Measurements from ENCODE around the gene STAT6. TPM values are rescaled to one million over a fixed set of nuclear protein-coding genes. Genes with fewer than 3 reads are reported as not detected.

The STAT6 gene
- total RNA-seq, 1 experiment from 2014 or later: 52.3 TPM

GRCh38 chr12:57087010-57087690, 24.0 kb downstream of the STAT6 start:
- POLR2A ChIA-PET: interaction anchor here (0.6 kb wide), 1 partner anchor 8 kb away, joined by 3 read pairs; no protein-coding TSS in a partner anchor
- DNase-seq (ENCODE audit: low read depth, low spot score) (no peak), ATAC-seq (peak; percentile 74)
- Histone ChIP-seq H3K9me3 (ENCODE audit: control insufficient read depth, insufficient read depth, low read depth, low read length) (no peaks in the 10 kb centered on the region), H3K27me3 (ENCODE audit: control insufficient read depth, insufficient read depth, low read length) (no peaks in the 10 kb centered on the region), H3K4me3 (ENCODE audit: low read depth in 2 of 2, low read length in 2 of 2) (peak overlapping the region; percentile 88 to 91), H3K4me1 (ENCODE audit: control insufficient read depth, insufficient read depth, low read length) (peaks cover 19% of the 10 kb centered on the region), H3K27ac (ENCODE audit: low read length) (peak overlapping the region; percentile 90), H3K36me3 (ENCODE audit: control insufficient read depth, insufficient read depth, low read length) (peaks cover 5% of the 10 kb centered on the region; the same call in 1 of the 2 replicates)
- in situ Hi-C loops (cut with HindIII; ENCODE audit: low pct_unique_long_range_greater_than_20kb, low sequenced_read_pairs): no loop called here
- no peak for TF ChIP-seq TCF7L2 (IDR thresholded peaks at IDR 0.05; ENCODE audit: low read depth, low read length)
- TF ChIP-seq SIN3A (IDR thresholded peaks at IDR 0.05; ENCODE audit: borderline replicate concordance, insufficient read depth, low read depth, low read length): 0 out of 2 replicates have a peak, but pooled peaks have one; percentile 19
- CTCF ChIA-PET: interaction anchor here (0.5 to 1.8 kb wide), 3 partner anchors 22 to 441 kb away, joined by 3 to 7 read pairs (median 3); partner anchors contain the start of genes ATP5F1B and STAT6
- no TSS peak for BruUV-seq (replicated peaks)
- intact Hi-C loops (cut with micrococcal nuclease; ENCODE audit: unreplicated experiment): no loop called here

- ChIA-PET POLR2A (no interaction called here), CTCF (interaction anchor here (0.7 kb wide), 1 partner anchor 441 kb away, joined by 3 read pairs; the partner anchor contains the start of gene ATP5F1B)
- in situ Hi-C loops (cut with HindIII; ENCODE audit: low pct_unique_long_range_greater_than_20kb, low sequenced_read_pairs) (no loop called here), intact Hi-C loops (cut with micrococcal nuclease; ENCODE audit: unreplicated experiment) (no loop called here)
- Histone ChIP-seq H3K27me3 (ENCODE audit: control insufficient read depth, insufficient read depth, low read length) (no peaks in the 10 kb centered on the region), H3K9me3 (ENCODE audit: control insufficient read depth, insufficient read depth, low read depth, low read length) (no peaks in the 10 kb centered on the region), H3K36me3 (ENCODE audit: control insufficient read depth, insufficient read depth, low read length) (peaks cover 5% of the 10 kb centered on the region; the same call in 1 of the 2 replicates), H3K27ac (ENCODE audit: low read length) (peak overlapping the region; percentile 90), H3K4me3 (ENCODE audit: low read depth in 2 of 2, low read length in 2 of 2) (peak overlapping the region; percentile 88 to 91), H3K4me1 (ENCODE audit: control insufficient read depth, insufficient read depth, low read length) (peaks cover 19% of the 10 kb centered on the region)
- TF ChIP-seq SIN3A (IDR thresholded peaks at IDR 0.05; ENCODE audit: borderline replicate concordance, insufficient read depth, low read depth, low read length) (no peak), CTCF (IDR thresholded peaks at IDR 0.05) (peak; percentile 77), POLR2AphosphoS5 (IDR thresholded peaks at IDR 0.05; ENCODE audit: low read depth, low read length) (no peak)
- no peak for DNase-seq (ENCODE audit: low read depth, low spot score)
- no peak for ATAC-seq
- no TSS peak for BruUV-seq (replicated peaks)
Measured at GRCh38 chr12:57086493-57087009, 24.6 kb downstream of the STAT6 start.

GRCh38 chr12:57085999-57086492, 25.1 kb downstream of the STAT6 start:
- ChIA-PET POLR2A (no interaction called here), CTCF (no interaction called here)
- in situ Hi-C loops (cut with HindIII; ENCODE audit: low pct_unique_long_range_greater_than_20kb, low sequenced_read_pairs) (no loop called here), intact Hi-C loops (cut with micrococcal nuclease; ENCODE audit: unreplicated experiment) (no loop called here)
- Histone ChIP-seq H3K9me3 (ENCODE audit: control insufficient read depth, insufficient read depth, low read depth, low read length) (no peaks in the 10 kb centered on the region), H3K27me3 (ENCODE audit: control insufficient read depth, insufficient read depth, low read length) (no peaks in the 10 kb centered on the region), H3K4me3 (ENCODE audit: low read depth in 2 of 2, low read length in 2 of 2) (peak overlapping the region; percentile 88 to 91), H3K36me3 (ENCODE audit: control insufficient read depth, insufficient read depth, low read length) (peaks cover 5% of the 10 kb centered on the region; the same call in 1 of the 2 replicates), H3K4me1 (ENCODE audit: control insufficient read depth, insufficient read depth, low read length) (peaks cover 19% of the 10 kb centered on the region), H3K27ac (ENCODE audit: low read length) (peak overlapping the region; percentile 90)
- TSS peak; percentile 72 for BruUV-seq (replicated peaks)
- TF ChIP-seq CTCF (IDR thresholded peaks at IDR 0.05) (no peak), TCF7L2 (IDR thresholded peaks at IDR 0.05; ENCODE audit: low read depth, low read length) (no peak), POLR2AphosphoS5 (IDR thresholded peaks at IDR 0.05; ENCODE audit: low read depth, low read length) (no peak), SIN3A (IDR thresholded peaks at IDR 0.05; ENCODE audit: borderline replicate concordance, insufficient read depth, low read depth, low read length) (no peak), REST (IDR thresholded peaks at IDR 0.05; ENCODE audit: insufficient read depth in 1 of 2, low read depth in 2 of 2, low read length in 1 of 2) (no peak)
- ATAC-seq (no peak), DNase-seq (ENCODE audit: low read depth, low spot score) (no peak)

Measured in Panc1 (cell line).